SKM-1 (cell line): ENCODE results near the gene GFRA4.

ENCODE experiments used
- DNase-seq: peaks from one replicate; lab custom pipeline; 2025; ENCODE audit not compliant: unreplicated experiment; lab: John Stamatoyannopoulos, UW

The GFRA4 gene

GRCh38 chr20:3674995-3675900 lies 12.0 kb upstream of the GFRA4 start:
- no peak for DNase-seq

- no peak for DNase-seq
Observed at GRCh38 chr20:3674447-3674846, 11.2 kb upstream of the GFRA4 start.

- DNase-seq: no peak
Observed at GRCh38 chr20:3673221-3674070, 10.2 kb upstream of the GFRA4 start.

- no peak for DNase-seq
Observed at GRCh38 chr20:3672547-3673171, 9.5 kb upstream of the GFRA4 start.

GRCh38 chr20:3671986-3672546 lies 8.9 kb upstream of the GFRA4 start:
- DNase-seq: no peak

- DNase-seq: no peak
Observed at GRCh38 chr20:3670945-3671344, 7.7 kb upstream of the GFRA4 start.

GRCh38 chr20:3670511-3670910 lies 7.3 kb upstream of the GFRA4 start:
- DNase-seq: no peak

GRCh38 chr20:3669710-3670367 lies 6.6 kb upstream of the GFRA4 start:
- no peak for DNase-seq

GRCh38 chr20:3667434-3668037 lies 4.3 kb upstream of the GFRA4 start:
- DNase-seq: no peak

- no peak for DNase-seq
Observed at GRCh38 chr20:3663858-3664257, 659 bp upstream of the GFRA4 start.

- no peak for DNase-seq
Observed at GRCh38 chr20:3661814-3662665, 1.2 kb downstream of the GFRA4 start.

- no peak for DNase-seq
Observed at GRCh38 chr20:3661060-3661813, 2.0 kb downstream of the GFRA4 start.

GRCh38 chr20:3660262-3661059 lies 2.7 kb downstream of the GFRA4 start:
- DNase-seq: no peak

GRCh38 chr20:3659492-3660261 lies 3.5 kb downstream of the GFRA4 start:
- no peak for DNase-seq

- no peak for DNase-seq
Observed at GRCh38 chr20:3658716-3659491, 4.3 kb downstream of the GFRA4 start.

GRCh38 chr20:3658019-3658715 lies 5.0 kb downstream of the GFRA4 start:
- no peak for DNase-seq
